HCT116 (cell line): Measurements from ENCODE around the gene ALKBH4. TPM values are rescaled to one million over a fixed set of nuclear protein-coding genes. Genes with fewer than 3 reads are reported as not detected.

Experiments used
- CEBPB ChIP-seq: IDR thresholded peaks from 2 replicates; pipeline ENCODE4 v1.6.1; 2012; ENCODE audit warnings: low read depth
- ELF1 ChIP-seq: IDR thresholded peaks from 2 replicates; pipeline ENCODE4 v1.6.1; 2012; ENCODE audit warnings: low read depth, borderline replicate concordance
- EZH2 ChIP-seq: fragments of 200-600 bp; sonication (generic); IDR thresholded peaks from 2 replicates; pipeline ENCODE4 v1.6.1; 2017; ENCODE audit warnings: antibody characterized with exemption, mixed run types
- JUND ChIP-seq: IDR thresholded peaks from 2 replicates; pipeline ENCODE4 v1.6.1; 2012
- POLR2A ChIP-seq: IDR thresholded peaks from 2 replicates; pipeline ENCODE4 v1.7.0; 2011; ENCODE audit warnings: borderline replicate concordance; ENCODE audit not compliant: insufficient read depth, insufficient read length; ENCODE audit errors: extremely low read depth
- POLR2AphosphoS5 ChIP-seq: IDR thresholded peaks from 2 replicates; pipeline ENCODE4 v1.6.1; 2011; ENCODE audit warnings: mild to moderate bottlenecking, low read depth, low read length, moderate library complexity
- RAD21 ChIP-seq: IDR thresholded peaks from 2 replicates; pipeline ENCODE4 v1.6.1; 2012; ENCODE audit warnings: low read depth, mild to moderate bottlenecking
- SIN3A ChIP-seq: IDR thresholded peaks from 2 replicates; pipeline ENCODE4 v1.6.1; 2012; ENCODE audit warnings: low read depth
- SRF ChIP-seq: IDR thresholded peaks from 2 replicates; pipeline ENCODE4 v1.6.1; 2012; ENCODE audit warnings: low read depth
- total RNA-seq: library from RNA; stranded (reverse); gene quantifications from one replicate; pipeline ENCODE4 v1.2.1, GENCODE V29; 2021; ENCODE audit not compliant: unreplicated experiment
- TF ChIP-seq, protein P1 (sequence below): IDR thresholded peaks from 2 replicates; pipeline ENCODE4 v1.6.1; 2012; ENCODE audit warnings: low read depth
- TF ChIP-seq, protein P2 (sequence below): IDR thresholded peaks from 2 replicates; pipeline ENCODE4 v1.6.1; 2011; ENCODE audit warnings: mild to moderate bottlenecking, low read length, moderate library complexity; ENCODE audit not compliant: insufficient replicate concordance; ENCODE audit errors: extremely low read depth
- TF ChIP-seq, protein P3 (sequence below): IDR thresholded peaks from 2 replicates; pipeline ENCODE4 v1.6.1; 2012
- TF ChIP-seq, protein P4 (sequence below): IDR thresholded peaks from 2 replicates; pipeline ENCODE4 v1.6.1; 2012

Gene ALKBH4
- total RNA-seq, 1 experiment from 2014 or later: 14.9 TPM

- TF ChIP-seq, protein P1, sequence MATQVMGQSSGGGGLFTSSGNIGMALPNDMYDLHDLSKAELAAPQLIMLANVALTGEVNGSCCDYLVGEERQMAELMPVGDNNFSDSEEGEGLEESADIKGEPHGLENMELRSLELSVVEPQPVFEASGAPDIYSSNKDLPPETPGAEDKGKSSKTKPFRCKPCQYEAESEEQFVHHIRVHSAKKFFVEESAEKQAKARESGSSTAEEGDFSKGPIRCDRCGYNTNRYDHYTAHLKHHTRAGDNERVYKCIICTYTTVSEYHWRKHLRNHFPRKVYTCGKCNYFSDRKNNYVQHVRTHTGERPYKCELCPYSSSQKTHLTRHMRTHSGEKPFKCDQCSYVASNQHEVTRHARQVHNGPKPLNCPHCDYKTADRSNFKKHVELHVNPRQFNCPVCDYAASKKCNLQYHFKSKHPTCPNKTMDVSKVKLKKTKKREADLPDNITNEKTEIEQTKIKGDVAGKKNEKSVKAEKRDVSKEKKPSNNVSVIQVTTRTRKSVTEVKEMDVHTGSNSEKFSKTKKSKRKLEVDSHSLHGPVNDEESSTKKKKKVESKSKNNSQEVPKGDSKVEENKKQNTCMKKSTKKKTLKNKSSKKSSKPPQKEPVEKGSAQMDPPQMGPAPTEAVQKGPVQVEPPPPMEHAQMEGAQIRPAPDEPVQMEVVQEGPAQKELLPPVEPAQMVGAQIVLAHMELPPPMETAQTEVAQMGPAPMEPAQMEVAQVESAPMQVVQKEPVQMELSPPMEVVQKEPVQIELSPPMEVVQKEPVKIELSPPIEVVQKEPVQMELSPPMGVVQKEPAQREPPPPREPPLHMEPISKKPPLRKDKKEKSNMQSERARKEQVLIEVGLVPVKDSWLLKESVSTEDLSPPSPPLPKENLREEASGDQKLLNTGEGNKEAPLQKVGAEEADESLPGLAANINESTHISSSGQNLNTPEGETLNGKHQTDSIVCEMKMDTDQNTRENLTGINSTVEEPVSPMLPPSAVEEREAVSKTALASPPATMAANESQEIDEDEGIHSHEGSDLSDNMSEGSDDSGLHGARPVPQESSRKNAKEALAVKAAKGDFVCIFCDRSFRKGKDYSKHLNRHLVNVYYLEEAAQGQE: no peak
- no peak for TF ChIP-seq ELF1
- TF ChIP-seq SIN3A: no peak
- TF ChIP-seq, protein P2, sequence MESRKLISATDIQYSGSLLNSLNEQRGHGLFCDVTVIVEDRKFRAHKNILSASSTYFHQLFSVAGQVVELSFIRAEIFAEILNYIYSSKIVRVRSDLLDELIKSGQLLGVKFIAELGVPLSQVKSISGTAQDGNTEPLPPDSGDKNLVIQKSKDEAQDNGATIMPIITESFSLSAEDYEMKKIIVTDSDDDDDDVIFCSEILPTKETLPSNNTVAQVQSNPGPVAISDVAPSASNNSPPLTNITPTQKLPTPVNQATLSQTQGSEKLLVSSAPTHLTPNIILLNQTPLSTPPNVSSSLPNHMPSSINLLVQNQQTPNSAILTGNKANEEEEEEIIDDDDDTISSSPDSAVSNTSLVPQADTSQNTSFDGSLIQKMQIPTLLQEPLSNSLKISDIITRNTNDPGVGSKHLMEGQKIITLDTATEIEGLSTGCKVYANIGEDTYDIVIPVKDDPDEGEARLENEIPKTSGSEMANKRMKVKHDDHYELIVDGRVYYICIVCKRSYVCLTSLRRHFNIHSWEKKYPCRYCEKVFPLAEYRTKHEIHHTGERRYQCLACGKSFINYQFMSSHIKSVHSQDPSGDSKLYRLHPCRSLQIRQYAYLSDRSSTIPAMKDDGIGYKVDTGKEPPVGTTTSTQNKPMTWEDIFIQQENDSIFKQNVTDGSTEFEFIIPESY: no peak
- TF ChIP-seq POLR2A: no peak
- no peak for TF ChIP-seq RAD21
- TF ChIP-seq, protein P3, sequence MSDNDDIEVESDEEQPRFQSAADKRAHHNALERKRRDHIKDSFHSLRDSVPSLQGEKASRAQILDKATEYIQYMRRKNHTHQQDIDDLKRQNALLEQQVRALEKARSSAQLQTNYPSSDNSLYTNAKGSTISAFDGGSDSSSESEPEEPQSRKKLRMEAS: peak; percentile 35; the same call in 1 of the 2 replicates
- TF ChIP-seq JUND: peak; percentile 75
- 0 out of 2 replicates have a peak, but pooled peaks have one; percentile 35 for TF ChIP-seq POLR2AphosphoS5
- TF ChIP-seq SRF: no peak
- TF ChIP-seq, protein P4, sequence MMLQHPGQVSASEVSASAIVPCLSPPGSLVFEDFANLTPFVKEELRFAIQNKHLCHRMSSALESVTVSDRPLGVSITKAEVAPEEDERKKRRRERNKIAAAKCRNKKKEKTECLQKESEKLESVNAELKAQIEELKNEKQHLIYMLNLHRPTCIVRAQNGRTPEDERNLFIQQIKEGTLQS: no peak
- no peak for TF ChIP-seq EZH2
- no peak for TF ChIP-seq CEBPB
- TF ChIP-seq, all 23 proteins: peak for 7
These were observed 8.3 kb downstream of the ALKBH4 start (continued) for GRCh38 chr7:102456327-102456726.
